Activated T-helper 2 cell treated with anti-CD3 and anti-CD28 coated beads, Interferon-gamma antibody, Interleukin-2, Interleukin-4, amounts not matched to agents 10 μg/mL and 5 μg/mL and 100 μg/mL, durations not matched to agents 14 hours and 24 hours and 36 hours (primary cell): ENCODE measurements around the gene RAB11FIP4. TPM values are rescaled to one million over a fixed set of nuclear protein-coding genes. Genes with fewer than 3 reads are reported as not detected.

Experiments used
- DNase-seq: peaks from one replicate; pipeline ENCODE4 v3.0.0; 2021; ENCODE audit warnings: low spot score
- H3K27ac Mint-ChIP-seq: one replicate; pipeline ENCODE4 v1.8.0; 2021; ENCODE audit warnings: mixed read lengths
- H3K27me3 Mint-ChIP-seq: one replicate; pipeline ENCODE4 v1.8.0; 2021; ENCODE audit warnings: low read depth, mixed read lengths
- H3K36me3 Mint-ChIP-seq: one replicate; pipeline ENCODE4 v1.8.0; 2021; ENCODE audit warnings: low read depth, mixed read lengths
- H3K4me1 Mint-ChIP-seq: one replicate; pipeline ENCODE4 v1.8.0; 2021; ENCODE audit warnings: low read depth, mixed read lengths
- H3K4me3 Mint-ChIP-seq: one replicate; pipeline ENCODE4 v1.8.0; 2021; ENCODE audit warnings: low read depth, mild to moderate bottlenecking, moderate library complexity, mixed read lengths
- H3K9me3 Mint-ChIP-seq: one replicate; pipeline ENCODE4 v1.8.0; 2021; ENCODE audit warnings: mixed read lengths
- intact Hi-C: fragments of 100-400 bp; cut with micrococcal nuclease; formaldehyde crosslinking; loops from one replicate; pipeline ENCODE4 v1.15.1; 2023
- total RNA-seq: library from RNA; stranded (reverse); gene quantifications from 2 replicates; pipeline ENCODE4 v1.2.3, GENCODE V29; 2022

The RAB11FIP4 gene
- total RNA-seq, 1 donor from 2014 or later, result 26.2 TPM

GRCh38 chr17:31466096-31466760, 74.8 kb downstream of the RAB11FIP4 start:
- H3K4me1 Mint-ChIP-seq, result peaks cover 6% of the 10 kb centered on the region
- no peak for DNase-seq

GRCh38 chr17:31467502-31468256, 76.2 kb downstream of the RAB11FIP4 start:
- Mint-ChIP-seq H3K36me3 (no peaks in the 10 kb centered on the region), H3K4me3 (no peak overlapping the region), H3K4me1 (peaks cover 7% of the 10 kb centered on the region), H3K27me3 (peaks cover 3% of the 10 kb centered on the region), H3K9me3 (no peaks in the 10 kb centered on the region), H3K27ac (no peak overlapping the region)
- DNase-seq, result no peak
- intact Hi-C loops, result no loop called here

More at GRCh38 chr17:31466096-31466760, 74.8 kb downstream of the RAB11FIP4 start:
- H3K9me3 Mint-ChIP-seq, result no peaks in the 10 kb centered on the region
- H3K27ac Mint-ChIP-seq, result no peak overlapping the region
- H3K27me3 Mint-ChIP-seq, result no peaks in the 10 kb centered on the region
- intact Hi-C loops, result no loop called here
- H3K4me3 Mint-ChIP-seq, result no peak overlapping the region
- no peaks in the 10 kb centered on the region for H3K36me3 Mint-ChIP-seq

DNA sequence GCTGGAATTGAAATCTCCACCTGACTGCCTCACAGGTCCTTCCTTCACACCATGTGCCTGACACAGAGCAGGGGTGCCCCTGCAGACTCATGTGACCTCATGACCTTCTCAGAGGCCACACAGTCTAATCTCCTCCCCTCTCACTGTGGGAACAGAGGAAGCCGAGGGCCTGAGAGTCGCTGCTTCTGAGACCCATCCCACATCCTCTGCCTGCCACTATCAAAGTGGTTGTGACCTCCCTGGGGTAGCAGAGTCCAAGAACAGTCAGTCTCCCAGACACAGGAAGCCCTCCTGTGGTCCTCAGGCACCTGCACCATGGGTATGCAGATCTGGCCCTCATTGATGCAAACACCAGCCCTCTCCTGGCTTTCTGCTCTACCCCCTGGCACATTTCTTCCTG, 78.5 kb downstream of the RAB11FIP4 start:
- H3K27me3 Mint-ChIP-seq, result peaks cover 12% of the 10 kb centered on the region
- no peaks in the 10 kb centered on the region for H3K36me3 Mint-ChIP-seq
- H3K9me3 Mint-ChIP-seq, result no peaks in the 10 kb centered on the region
- no peak overlapping the region for H3K4me3 Mint-ChIP-seq
- peaks cover 7% of the 10 kb centered on the region for H3K4me1 Mint-ChIP-seq
- intact Hi-C loops, result no loop called here
- no peak for DNase-seq
- H3K27ac Mint-ChIP-seq, result no peak overlapping the region

- Mint-ChIP-seq H3K36me3 (no peaks in the 10 kb centered on the region), H3K27ac (no peak overlapping the region), H3K27me3 (peaks cover 13% of the 10 kb centered on the region), H3K4me1 (peaks cover 7% of the 10 kb centered on the region), H3K4me3 (no peak overlapping the region), H3K9me3 (no peaks in the 10 kb centered on the region)
- no peak for DNase-seq
- intact Hi-C loops, result no loop called here
Observed at GRCh38 chr17:31470592-31470991, 79.1 kb downstream of the RAB11FIP4 start.

DNA sequence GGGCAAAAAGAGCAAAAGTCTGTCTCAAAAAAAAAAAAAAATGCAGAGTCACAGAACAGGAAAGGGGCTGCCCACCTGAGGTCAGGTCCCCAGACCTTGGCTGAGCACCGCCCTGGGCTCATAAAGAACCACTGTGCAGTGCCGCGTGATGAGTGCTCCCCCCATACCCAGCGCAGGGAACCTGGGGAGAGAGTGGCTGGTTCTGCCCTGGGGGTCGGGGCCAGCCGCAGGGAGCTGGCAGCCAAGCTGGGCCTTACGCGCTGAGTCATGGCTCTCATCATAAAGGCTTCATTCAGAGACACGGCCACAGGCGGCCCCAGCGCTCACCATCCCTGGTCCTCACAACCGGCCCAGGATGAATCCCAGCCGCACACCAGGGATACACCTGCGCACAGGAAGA, 80.7 kb downstream of the RAB11FIP4 start:
- intact Hi-C loops, result no loop called here
- no peak overlapping the region for H3K4me3 Mint-ChIP-seq
- H3K27me3 Mint-ChIP-seq, result peaks cover 13% of the 10 kb centered on the region
- no peaks in the 10 kb centered on the region for H3K9me3 Mint-ChIP-seq
- no peak overlapping the region for H3K27ac Mint-ChIP-seq
- H3K4me1 Mint-ChIP-seq, result peaks cover 7% of the 10 kb centered on the region
- H3K36me3 Mint-ChIP-seq, result no peaks in the 10 kb centered on the region
- DNase-seq, result no peak

DNA sequence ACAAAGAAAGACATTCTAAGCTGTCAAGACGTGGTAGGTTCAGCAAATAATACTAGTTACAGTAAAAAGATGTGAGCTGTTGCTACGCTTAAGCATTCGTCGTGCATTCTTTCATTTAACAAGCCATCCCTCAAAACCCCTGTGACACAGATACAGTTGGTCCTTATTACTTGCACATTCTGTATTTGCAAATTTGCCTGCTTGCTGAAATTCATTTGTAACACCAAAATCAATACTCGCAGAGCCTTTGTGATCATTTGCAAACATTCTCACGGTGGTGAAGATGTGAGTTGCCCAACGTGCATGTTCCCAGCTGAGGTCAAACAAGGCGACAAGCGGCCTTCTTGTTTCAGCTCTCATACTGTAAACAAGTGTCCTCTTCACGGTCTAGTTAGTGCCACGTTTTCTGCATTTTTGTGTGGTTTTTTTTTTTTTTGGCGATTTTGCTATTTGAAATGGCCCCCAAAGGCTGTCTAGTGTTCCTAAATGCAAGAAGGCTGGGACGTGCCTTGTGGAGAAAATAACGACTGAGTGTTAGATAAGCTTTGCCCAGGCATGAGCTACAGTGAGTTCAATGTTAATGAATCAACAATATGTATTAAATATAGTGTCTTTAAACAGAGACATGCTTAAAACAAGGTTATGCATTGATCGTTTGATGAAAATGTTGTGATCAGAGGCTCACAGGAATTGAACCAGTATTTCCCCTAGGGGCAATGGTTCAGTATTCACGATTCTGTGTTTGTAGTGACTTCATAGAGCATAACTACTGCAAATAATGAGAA, 84.1 kb downstream of the RAB11FIP4 start:
- no peaks in the 10 kb centered on the region for H3K9me3 Mint-ChIP-seq
- H3K36me3 Mint-ChIP-seq, result no peaks in the 10 kb centered on the region
- no peak overlapping the region for H3K27ac Mint-ChIP-seq
- intact Hi-C loops, result no loop called here
- H3K4me3 Mint-ChIP-seq, result no peak overlapping the region
- H3K4me1 Mint-ChIP-seq, result peaks cover 1% of the 10 kb centered on the region
- no peak for DNase-seq
- peaks cover 13% of the 10 kb centered on the region for H3K27me3 Mint-ChIP-seq

DNA sequence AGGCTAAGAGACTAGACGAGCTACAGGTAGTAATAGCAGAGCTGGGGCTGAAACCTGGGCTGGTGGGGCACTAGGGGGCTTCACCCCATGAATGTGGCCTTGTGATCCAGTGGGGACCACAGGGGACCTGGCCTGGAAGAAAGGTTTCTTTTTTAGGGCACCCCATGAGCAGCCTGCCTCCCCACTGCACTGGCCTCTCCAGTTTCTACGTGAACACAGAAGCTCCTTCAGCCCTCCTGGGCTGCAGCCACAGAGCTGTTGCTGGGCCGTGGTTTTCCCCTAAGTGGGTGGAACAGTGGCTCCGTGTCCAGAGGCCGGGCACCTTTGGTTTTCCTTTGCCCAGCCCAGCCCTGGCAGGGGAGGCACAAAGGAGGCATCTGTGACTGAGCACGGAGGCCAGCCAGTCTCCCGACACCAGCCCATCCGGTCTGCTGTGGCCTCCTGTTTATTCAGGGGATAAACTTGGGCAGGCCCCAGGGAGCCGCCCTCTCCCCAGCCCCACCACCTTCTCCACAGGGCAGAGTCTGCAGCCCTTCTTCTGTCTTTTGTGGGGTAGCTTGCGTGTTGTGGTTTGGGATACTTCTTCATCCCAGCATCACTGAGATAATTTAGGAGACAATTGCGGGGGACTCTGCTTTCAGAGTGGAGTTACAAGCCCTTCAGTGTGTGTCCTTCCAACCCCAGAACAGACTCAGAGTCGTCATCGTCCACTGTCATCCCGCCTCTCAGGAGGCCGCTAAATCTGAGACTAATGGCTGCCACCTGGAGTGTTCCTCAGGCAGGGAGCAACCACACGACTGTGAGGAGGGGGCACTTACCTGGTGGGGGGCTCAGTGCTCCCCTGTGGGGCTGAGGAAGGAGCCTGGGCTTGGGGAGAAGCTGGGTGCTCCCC, 85.3 kb downstream of the RAB11FIP4 start:
- H3K27me3 Mint-ChIP-seq, result peaks cover 13% of the 10 kb centered on the region
- intact Hi-C loops, result no loop called here
- no peaks in the 10 kb centered on the region for H3K4me1 Mint-ChIP-seq
- no peak overlapping the region for H3K27ac Mint-ChIP-seq
- H3K36me3 Mint-ChIP-seq, result no peaks in the 10 kb centered on the region
- DNase-seq, result no peak
- no peak overlapping the region for H3K4me3 Mint-ChIP-seq
- no peaks in the 10 kb centered on the region for H3K9me3 Mint-ChIP-seq

DNA sequence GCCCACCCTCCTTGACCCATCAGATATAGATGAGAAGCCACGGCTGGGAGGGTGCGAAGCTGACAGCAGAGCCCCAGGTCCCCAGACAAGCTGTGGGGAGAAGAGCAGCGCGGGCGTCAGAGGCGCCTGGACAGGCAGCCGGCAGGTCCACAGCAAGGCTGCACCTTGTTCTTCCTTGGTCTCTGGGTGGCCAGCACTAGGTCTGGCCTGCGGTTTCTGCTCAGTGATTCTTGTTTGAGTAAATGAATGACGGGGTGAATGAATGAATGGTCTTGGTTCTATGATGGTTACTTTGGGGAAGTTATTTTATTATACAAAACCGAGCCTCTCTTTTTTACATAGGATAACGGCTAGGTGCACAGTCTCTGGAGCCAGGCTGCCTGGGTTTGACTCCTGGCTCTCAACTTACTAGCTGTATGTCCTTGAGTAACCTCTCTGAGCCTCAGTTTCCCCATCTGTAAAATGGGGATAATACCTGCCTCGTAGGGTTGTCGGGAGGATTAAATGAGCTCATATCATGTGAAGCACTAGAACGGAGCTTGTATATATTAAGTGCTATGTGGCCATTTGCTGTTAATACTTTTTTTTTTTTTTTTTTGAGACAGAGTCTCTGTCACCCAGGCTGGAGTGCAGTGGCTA, 86.1 kb downstream of the RAB11FIP4 start:
- no peaks in the 10 kb centered on the region for H3K36me3 Mint-ChIP-seq
- H3K4me1 Mint-ChIP-seq, result no peaks in the 10 kb centered on the region
- no peak for DNase-seq
- intact Hi-C loops, result no loop called here
- H3K4me3 Mint-ChIP-seq, result no peak overlapping the region
- no peak overlapping the region for H3K27ac Mint-ChIP-seq
- H3K27me3 Mint-ChIP-seq, result peaks cover 10% of the 10 kb centered on the region
- no peaks in the 10 kb centered on the region for H3K9me3 Mint-ChIP-seq

- H3K27ac Mint-ChIP-seq, result no peak overlapping the region
- intact Hi-C loops, result no loop called here
- DNase-seq, result no peak
- H3K4me3 Mint-ChIP-seq, result no peak overlapping the region
- H3K27me3 Mint-ChIP-seq, result peaks cover 6% of the 10 kb centered on the region
- H3K36me3 Mint-ChIP-seq, result no peaks in the 10 kb centered on the region
- H3K4me1 Mint-ChIP-seq, result no peaks in the 10 kb centered on the region
- no peaks in the 10 kb centered on the region for H3K9me3 Mint-ChIP-seq
Observed at GRCh38 chr17:31479062-31479408, 87.6 kb downstream of the RAB11FIP4 start.

DNA sequence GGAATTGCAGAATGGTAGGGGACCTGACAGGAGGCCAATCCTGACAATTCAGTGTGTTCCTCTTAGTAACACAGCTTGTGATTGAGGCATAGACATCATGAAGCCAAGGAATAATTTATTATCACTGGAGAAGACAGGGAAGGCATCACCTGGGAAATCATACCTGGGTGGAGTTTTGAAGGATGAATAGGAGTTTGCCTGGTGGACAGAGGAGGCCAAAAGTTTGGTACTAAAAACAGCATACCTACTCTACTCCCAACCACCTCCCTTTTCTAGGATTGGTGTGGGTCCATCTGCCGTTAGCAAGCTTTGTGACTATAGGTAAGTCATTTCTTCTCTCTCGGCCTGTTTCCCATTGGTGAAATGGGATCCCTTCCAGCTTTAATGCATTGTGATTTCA, 88.0 kb downstream of the RAB11FIP4 start:
- no peak overlapping the region for H3K4me3 Mint-ChIP-seq
- intact Hi-C loops, result no loop called here
- H3K27me3 Mint-ChIP-seq, result peaks cover 5% of the 10 kb centered on the region
- DNase-seq, result no peak
- no peaks in the 10 kb centered on the region for H3K9me3 Mint-ChIP-seq
- H3K27ac Mint-ChIP-seq, result no peak overlapping the region
- no peaks in the 10 kb centered on the region for H3K36me3 Mint-ChIP-seq
- H3K4me1 Mint-ChIP-seq, result no peaks in the 10 kb centered on the region

DNA sequence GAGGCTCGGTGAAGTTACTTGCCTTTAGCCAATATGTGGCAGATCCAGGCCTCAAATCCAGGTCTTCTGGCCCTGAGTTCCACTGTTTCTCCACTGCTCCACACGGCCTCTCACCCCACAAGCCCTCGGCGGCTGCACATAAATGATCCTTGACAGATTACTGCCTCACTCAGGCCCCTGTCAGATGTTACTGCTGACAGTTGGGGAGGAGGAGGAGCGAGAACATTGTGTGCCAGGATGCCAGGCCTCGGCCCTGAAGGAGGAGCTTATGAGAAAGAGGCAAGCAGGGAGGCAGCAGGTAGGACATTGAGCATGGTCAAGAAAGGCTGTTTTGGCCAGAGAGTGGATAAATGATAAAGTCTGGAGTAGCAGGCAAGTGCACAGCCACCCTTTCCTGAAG, 88.6 kb downstream of the RAB11FIP4 start:
- Mint-ChIP-seq H3K4me1 (no peaks in the 10 kb centered on the region), H3K9me3 (no peaks in the 10 kb centered on the region), H3K4me3 (no peak overlapping the region), H3K36me3 (no peaks in the 10 kb centered on the region), H3K27ac (no peak overlapping the region), H3K27me3 (peaks cover under 1% of the 10 kb centered on the region)
- intact Hi-C loops, result no loop called here
- DNase-seq, result no peak
